ENCODE results near the gene SNAPC2.
A peak's percentile ranks its signal among the peaks of the same experiment; 100 is the strongest.
"Not testable (repeated sequence)": the region's sequence is repeated elsewhere in the genome, so short reads cannot be mapped to it uniquely, and the experiment has no call there.

SNAPC2 gene

GRCh38 chr19:7921302-7921966, 1.3 kb downstream of the SNAPC2 start:
- DNase-seq (ENCODE audit: low read depth in 1 of 2, low spot score in 1 of 2), result no peak

- no peak for DNase-seq (ENCODE audit: low read depth in 1 of 2, low spot score in 1 of 2)
These were observed 2.1 kb downstream of the SNAPC2 start for GRCh38 chr19:7921967-7922835.

GRCh38 chr19:7922836-7923195, 2.7 kb downstream of the SNAPC2 start:
- DNase-seq (ENCODE audit: low read depth in 1 of 2, low spot score in 1 of 2), result no peak

GRCh38 chr19:7923295-7924191, 3.4 kb downstream of the SNAPC2 start:
- no peak for DNase-seq (ENCODE audit: low read depth in 1 of 2, low spot score in 1 of 2)

GRCh38 chr19:7924241-7924640, 4.1 kb downstream of the SNAPC2 start:
- no peak for DNase-seq (ENCODE audit: low read depth in 1 of 2, low spot score in 1 of 2)

DNA sequence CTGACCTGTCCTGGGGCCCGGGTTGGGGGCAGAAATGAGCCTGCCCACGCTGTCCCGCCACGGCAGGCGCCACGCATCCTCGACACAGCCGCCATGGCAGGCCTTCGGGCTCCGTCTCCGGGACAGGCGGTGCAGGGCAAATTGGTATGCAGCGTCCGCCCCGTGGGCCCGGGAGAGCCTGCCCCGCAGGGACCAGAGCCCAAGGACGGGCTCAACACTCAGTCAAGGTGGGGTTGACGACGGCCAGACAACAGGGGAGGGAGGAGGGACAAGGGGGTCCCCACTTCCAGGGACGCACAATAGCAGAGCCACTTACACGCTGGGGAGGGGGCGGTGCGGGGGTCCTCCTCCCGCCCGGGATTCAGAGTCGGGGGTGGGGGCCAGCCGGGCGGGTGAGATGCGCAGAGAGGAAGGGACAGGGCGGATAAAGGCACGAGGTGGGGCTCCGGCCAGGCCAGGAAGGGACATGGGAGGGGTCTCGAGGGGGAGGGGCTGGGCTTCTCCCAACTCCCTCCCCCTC, 4.6 kb downstream of the SNAPC2 start:
- DNase-seq (ENCODE audit: low read depth in 1 of 2, low spot score in 1 of 2), result no peak

DNA sequence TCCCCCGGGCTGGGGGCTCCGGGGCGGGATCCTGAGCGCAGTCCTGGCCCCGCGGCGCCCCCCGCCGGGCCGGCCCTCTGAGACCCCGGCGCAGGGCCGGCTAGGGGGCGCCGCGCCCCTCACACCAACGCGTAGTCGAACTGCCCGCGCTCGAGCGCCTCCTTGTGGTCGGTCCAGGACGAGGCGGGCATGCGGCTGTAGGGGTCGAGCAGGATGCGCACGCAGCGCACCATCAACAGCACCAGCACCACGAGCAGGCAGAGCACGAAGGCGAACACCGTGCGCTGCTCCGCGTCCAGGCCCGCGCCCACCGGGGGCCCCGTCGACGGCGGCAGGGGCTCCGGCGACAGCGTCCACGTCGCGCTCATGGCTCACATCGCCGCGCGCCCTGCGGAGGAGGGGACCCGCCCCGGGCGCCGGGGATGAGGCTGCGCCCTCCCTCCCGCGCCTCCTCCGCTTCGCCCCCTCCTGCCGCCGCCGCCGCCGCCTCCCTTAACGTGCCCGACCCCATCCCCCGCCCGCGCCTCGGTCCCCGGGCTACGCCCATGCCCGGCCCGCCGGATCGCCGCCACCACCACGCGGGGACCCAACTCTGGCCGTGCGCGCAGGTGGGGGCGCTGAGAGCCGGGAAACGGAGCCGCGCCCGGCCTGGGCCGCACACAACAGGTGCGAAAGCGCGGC, 5.2 kb downstream of the SNAPC2 start:
- peak; percentile 51 to 65 for DNase-seq (ENCODE audit: low read depth in 1 of 2, low spot score in 1 of 2)

GRCh38 chr19:7926021-7926726, 6.0 kb downstream of the SNAPC2 start, which contains the start of gene CTXN1:
TSS of gene CTXN1 (minus strand) at chr19:7926135. CDS start at chr19:7925538, 597 bp downstream.
- peak; percentile 65 to 69 for DNase-seq (ENCODE audit: low read depth in 1 of 2, low spot score in 1 of 2)

- no peak for DNase-seq (ENCODE audit: low read depth in 1 of 2, low spot score in 1 of 2)
These were observed 6.8 kb downstream of the SNAPC2 start for GRCh38 chr19:7926727-7927604.

GRCh38 chr19:7927605-7928333, 7.6 kb downstream of the SNAPC2 start:
- no peak for DNase-seq (ENCODE audit: low read depth in 1 of 2, low spot score in 1 of 2)

DNA sequence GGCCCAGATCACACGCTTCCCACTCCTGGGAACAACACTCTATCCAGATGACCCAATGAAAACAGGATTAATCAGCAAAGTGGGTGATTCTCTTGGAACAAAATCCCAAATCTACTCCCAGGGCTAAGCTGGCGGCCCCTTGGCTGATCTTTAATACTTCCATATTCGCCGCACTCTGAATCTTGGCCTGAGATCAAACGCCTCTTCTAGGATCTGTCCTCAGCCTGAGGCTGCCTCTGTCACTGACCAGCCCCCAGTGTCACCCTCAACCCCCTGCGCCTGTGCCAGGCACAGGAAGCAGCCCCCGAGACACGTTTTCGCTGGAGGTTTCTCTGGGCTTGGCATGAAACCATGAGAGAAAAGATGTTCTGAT, 8.2 kb downstream of the SNAPC2 start:
- no peak for DNase-seq (ENCODE audit: low read depth in 1 of 2, low spot score in 1 of 2)

DNA sequence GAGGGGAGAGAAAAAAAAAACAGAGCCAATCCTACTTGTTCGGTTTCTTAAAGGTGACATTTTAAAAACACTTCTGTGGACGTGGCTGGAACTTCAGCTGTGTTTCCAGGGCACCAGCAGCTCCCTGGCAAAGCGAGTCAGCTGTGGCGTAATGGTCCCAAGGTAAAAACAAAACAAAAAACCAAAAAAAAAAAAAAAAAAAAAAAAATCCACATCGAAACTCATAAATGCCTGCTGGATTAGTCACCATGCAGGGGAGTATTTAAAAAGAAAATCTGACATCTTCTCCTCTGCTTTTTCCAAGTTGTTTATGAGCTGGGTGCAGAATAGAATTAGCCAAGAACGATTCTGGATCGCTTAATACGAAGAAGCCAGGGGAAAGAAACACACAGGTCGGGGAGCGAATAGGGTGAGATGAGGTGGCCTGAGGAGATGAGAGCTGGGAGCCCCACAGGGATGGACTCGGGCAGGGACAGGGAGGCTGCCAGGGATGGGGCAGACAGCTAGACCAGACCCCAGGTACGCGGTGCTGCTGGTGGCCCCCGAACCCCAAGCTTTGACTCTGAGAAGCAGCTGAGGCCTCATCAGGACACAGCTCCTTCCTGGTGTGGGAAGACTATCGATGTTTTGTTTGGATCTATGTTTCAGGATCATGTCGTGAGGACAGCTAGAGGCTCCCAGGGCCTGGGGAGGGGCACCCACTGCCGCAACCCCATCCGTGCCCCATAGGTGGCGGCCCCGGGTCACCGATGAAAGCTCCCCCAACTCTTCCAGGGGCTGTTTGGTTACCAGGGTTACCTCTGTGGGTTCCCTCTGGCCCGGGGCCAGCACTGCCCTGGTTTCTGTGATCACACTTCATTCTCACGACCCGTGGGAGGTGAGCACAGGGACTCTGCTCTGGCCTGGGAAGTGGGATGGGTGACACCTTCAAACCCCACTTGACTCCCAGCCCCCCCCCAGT, 8.9 kb downstream of the SNAPC2 start:
- DNase-seq (ENCODE audit: low read depth in 1 of 2, low spot score in 1 of 2), result peak in 1 of 2 donors; percentile 43

DNA sequence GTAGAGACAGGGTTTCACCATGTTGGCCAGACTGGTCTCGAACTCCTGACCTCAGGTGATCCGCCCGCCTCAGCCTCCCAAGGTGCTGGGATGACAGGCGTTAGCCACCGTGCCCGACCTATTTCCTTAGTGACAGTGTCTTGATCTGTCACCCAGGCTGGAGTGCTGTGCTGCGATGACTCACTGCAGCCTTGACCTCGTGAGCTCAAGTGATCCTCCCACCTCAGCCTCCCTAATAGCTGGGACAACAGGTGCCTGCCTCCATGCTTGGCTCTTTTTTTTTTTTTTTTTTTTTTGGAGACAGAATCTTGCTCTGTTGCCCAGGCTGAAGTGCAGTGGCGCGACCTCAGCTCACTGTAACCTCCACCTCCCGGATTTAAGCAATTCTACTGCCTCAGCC, 9.9 kb downstream of the SNAPC2 start:
- not testable (repeated sequence) for DNase-seq (ENCODE audit: low read depth in 1 of 2, low spot score in 1 of 2)

- DNase-seq (ENCODE audit: low read depth in 1 of 2, low spot score in 1 of 2), result no peak
These were observed 10.6 kb downstream of the SNAPC2 start for GRCh38 chr19:7930765-7931164.

DNA sequence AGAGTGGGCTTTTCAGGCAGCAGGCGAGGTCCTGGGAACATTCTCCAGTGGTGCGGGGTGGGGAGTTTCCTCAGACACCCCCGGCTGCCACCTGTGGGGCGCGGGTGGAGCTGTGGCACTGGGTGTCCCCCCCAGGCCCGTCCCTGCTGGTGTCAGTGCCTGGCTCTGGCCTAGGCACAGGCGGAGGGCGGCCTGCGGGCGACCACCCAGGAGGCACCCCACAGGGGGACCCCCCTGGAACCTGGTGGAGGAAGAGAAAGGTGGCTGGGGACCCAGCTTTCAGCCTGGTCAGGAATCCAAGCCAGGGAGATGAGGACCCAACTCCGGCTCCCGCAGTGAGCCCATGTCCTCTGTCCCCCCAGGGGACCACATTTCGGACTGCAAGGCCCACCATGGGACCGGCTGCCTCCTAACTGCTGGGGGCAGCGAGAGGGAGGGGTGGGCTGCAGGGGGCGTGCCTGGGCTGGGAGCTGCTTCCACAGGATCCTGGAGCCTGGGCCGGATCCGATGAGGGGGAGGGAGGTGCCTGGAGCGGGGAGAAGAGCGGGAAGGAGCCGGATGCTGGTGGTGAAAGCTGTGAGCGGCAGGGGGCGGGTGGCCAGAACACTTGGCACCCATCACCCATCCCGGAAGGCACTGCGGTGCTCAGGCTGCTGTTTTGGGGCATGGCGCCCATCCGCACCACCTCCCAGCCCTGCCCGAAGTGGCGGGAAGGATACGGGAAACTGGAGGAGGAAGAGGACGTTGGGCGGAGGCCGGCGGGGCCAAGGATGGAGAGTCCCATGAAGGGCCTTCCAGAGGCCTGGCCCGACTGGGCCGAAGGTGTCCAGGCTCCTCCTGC, 11.3 kb downstream of the SNAPC2 start:
- no peak for DNase-seq (ENCODE audit: low read depth in 1 of 2, low spot score in 1 of 2)

GRCh38 chr19:7932276-7932929, 12.3 kb downstream of the SNAPC2 start:
- no peak for DNase-seq (ENCODE audit: low read depth in 1 of 2, low spot score in 1 of 2)

Measured in activated T-helper 1 cell treated with anti-CD3 and anti-CD28 coated beads, Interleukin-2, amount 50 U/mL, for 16 hours (primary cell).